Loucy (cell line): Measurements from ENCODE around the gene CAMK2G.

Experiments used
- H2AFZ ChIP-seq: fragments of 200-600 bp; sonication (generic); 2 replicates; pipeline ENCODE4 v1.6.0; 2016; ENCODE audit warnings: antibody characterized with exemption, mild to moderate bottlenecking, low read length, moderate library complexity
- H3F3A ChIP-seq: fragments of 200-600 bp; 2 replicates; pipeline ENCODE4 v1.6.0; 2016; ENCODE audit warnings: antibody characterized with exemption, low read depth, mild to moderate bottlenecking
- H3K27me3 ChIP-seq: fragments of 200-600 bp; sonication (generic); 2 replicates; pipeline ENCODE4 v1.6.1; 2014; ENCODE audit warnings: low read length, mild to moderate bottlenecking; ENCODE audit not compliant: insufficient read depth, poor library complexity, severe bottlenecking
- H3K36me3 ChIP-seq: fragments of 200-600 bp; sonication (generic); 2 replicates; pipeline ENCODE4 v1.6.1; 2016; ENCODE audit warnings: low read length; ENCODE audit not compliant: insufficient read depth
- H3K4me1 ChIP-seq: fragments of 200-600 bp; sonication (generic); 2 replicates; pipeline ENCODE4 v1.5.1; 2014; ENCODE audit warnings: low read length, mild to moderate bottlenecking; ENCODE audit not compliant: insufficient read depth, poor library complexity, severe bottlenecking
- H3K4me2 ChIP-seq: fragments of 200-600 bp; sonication (generic); 2 replicates; pipeline ENCODE4 v1.6.0; 2014; ENCODE audit warnings: antibody characterized with exemption, low read length, low read depth, mild to moderate bottlenecking; ENCODE audit not compliant: poor library complexity, severe bottlenecking
- H3K4me3 ChIP-seq: fragments of 200-600 bp; sonication (generic); 2 replicates; pipeline ENCODE4 v1.5.1; 2014; ENCODE audit warnings: low read length, mild to moderate bottlenecking, mixed read lengths; ENCODE audit not compliant: poor library complexity, severe bottlenecking
- H3K79me2 ChIP-seq: fragments of 200-600 bp; sonication (generic); 2 replicates; pipeline ENCODE4 v1.6.1; 2014; ENCODE audit warnings: low read length; ENCODE audit not compliant: insufficient read depth
- H3K9ac ChIP-seq: fragments of 200-600 bp; sonication (generic); 2 replicates; pipeline ENCODE4 v1.6.0; 2014; ENCODE audit warnings: mild to moderate bottlenecking, low read depth, low read length, moderate library complexity; ENCODE audit not compliant: poor library complexity, severe bottlenecking
- H3K9me2 ChIP-seq: fragments of 200-600 bp; sonication (generic); replicated peaks from 2 replicates; pipeline ENCODE4 v1.6.1; 2016; ENCODE audit warnings: low read depth, low read length, mixed read lengths
- H3K9me3 ChIP-seq: fragments of 200-600 bp; sonication (generic); 2 replicates; pipeline ENCODE4 v1.6.1; 2014; ENCODE audit warnings: mild to moderate bottlenecking, antibody characterized with exemption, low read length, low read depth; ENCODE audit not compliant: insufficient read depth
- H4K20me1 ChIP-seq: fragments of 200-600 bp; sonication (generic); 2 replicates; pipeline ENCODE4 v1.6.0; 2014; ENCODE audit warnings: antibody characterized with exemption, low read length, mild to moderate bottlenecking; ENCODE audit not compliant: insufficient read depth, poor library complexity, severe bottlenecking
- CTCF ChIP-seq: fragments of 200-600 bp; sonication (generic); conservative IDR thresholded peaks from 2 replicates; pipeline ENCODE4 v1.5.1; 2014; ENCODE audit warnings: mild to moderate bottlenecking, antibody characterized with exemption, low read length
- EZH2phosphoT487 ChIP-seq: fragments of 200-600 bp; IDR thresholded peaks from 2 replicates; pipeline ENCODE4 v1.6.1; 2018; ENCODE audit warnings: antibody characterized with exemption, mild to moderate bottlenecking, moderate library complexity, borderline replicate concordance

CAMK2G gene

GRCh38 chr10:73793456-73793855 lies 80.9 kb downstream of the CAMK2G start:
- Histone ChIP-seq H3K9me2 (no peaks in the 10 kb centered on the region), H4K20me1 (no peaks in the 10 kb centered on the region), H3K36me3 (peaks cover 80% of the 10 kb centered on the region; the same call in 1 of the 2 replicates), H3K27me3 (no peaks in the 10 kb centered on the region), H3K9me3 (no peaks in the 10 kb centered on the region), H3F3A (no peaks in the 10 kb centered on the region), H3K4me1 (peaks cover 2% of the 10 kb centered on the region), H3K79me2 (peaks cover 3% of the 10 kb centered on the region; the same call in 1 of the 2 replicates), H3K9ac (no peak overlapping the region), H3K4me3 (no peak overlapping the region), H2AFZ (no peak overlapping the region), H3K4me2 (no peak overlapping the region)
- TF ChIP-seq CTCF (no peak), EZH2phosphoT487 (no peak)

DNA sequence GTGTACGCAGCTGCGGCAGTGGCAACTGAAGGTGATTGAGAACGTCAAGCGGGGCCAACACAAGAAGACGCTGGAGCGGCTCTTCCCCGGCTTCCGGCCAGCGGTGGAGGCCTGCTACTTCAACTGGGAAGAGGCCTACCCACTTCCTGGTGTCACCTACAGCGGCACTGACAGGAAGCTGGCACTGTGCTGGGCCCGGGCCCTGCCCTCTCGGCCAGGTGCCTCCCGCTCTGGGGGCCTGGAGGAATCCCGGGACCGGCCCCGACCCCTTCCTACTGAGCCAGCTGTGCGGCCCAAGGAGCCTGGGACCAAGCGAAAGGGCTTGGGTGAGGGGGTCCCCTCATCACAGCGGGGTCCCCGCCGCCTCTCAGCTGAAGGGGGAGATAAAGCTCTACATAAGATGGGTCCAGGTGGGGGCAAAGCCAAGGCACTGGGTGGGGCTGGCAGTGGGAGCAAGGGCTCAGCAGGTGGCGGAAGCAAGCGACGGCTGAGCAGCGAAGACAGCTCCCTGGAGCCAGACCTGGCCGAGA lies 82.4 kb downstream of the CAMK2G start:
- no peak for TF ChIP-seq EZH2phosphoT487
- no peak for TF ChIP-seq CTCF
- H3K4me2 ChIP-seq = no peak overlapping the region
- no peak overlapping the region for H3K4me3 ChIP-seq
- no peaks in the 10 kb centered on the region for H3K9me2 ChIP-seq
- H4K20me1 ChIP-seq = peaks cover 3% of the 10 kb centered on the region
- no peak overlapping the region for H2AFZ ChIP-seq
- H3K4me1 ChIP-seq = peaks cover 14% of the 10 kb centered on the region
- peaks cover 18% of the 10 kb centered on the region for H3K79me2 ChIP-seq
- no peaks in the 10 kb centered on the region for H3F3A ChIP-seq
- no peaks in the 10 kb centered on the region for H3K27me3 ChIP-seq
- H3K9ac ChIP-seq = no peak overlapping the region
- H3K9me3 ChIP-seq = no peaks in the 10 kb centered on the region
- H3K36me3 ChIP-seq = peaks cover 69% of the 10 kb centered on the region; the same call in 1 of the 2 replicates

- peaks cover 27% of the 10 kb centered on the region for H3K79me2 ChIP-seq
- H4K20me1 ChIP-seq = peaks cover 10% of the 10 kb centered on the region
- H2AFZ ChIP-seq = no peak overlapping the region
- TF ChIP-seq CTCF = no peak
- no peak for TF ChIP-seq EZH2phosphoT487
- no peak overlapping the region for H3K4me2 ChIP-seq
- no peaks in the 10 kb centered on the region for H3K9me2 ChIP-seq
- peaks cover 14% of the 10 kb centered on the region for H3K4me1 ChIP-seq
- no peaks in the 10 kb centered on the region for H3K27me3 ChIP-seq
- H3K9me3 ChIP-seq = no peaks in the 10 kb centered on the region
- peaks cover 63% of the 10 kb centered on the region; the same call in 1 of the 2 replicates for H3K36me3 ChIP-seq
- H3K9ac ChIP-seq = no peak overlapping the region
- no peak overlapping the region for H3K4me3 ChIP-seq
- H3F3A ChIP-seq = no peaks in the 10 kb centered on the region
These were observed 83.3 kb downstream of the CAMK2G start for GRCh38 chr10:73790886-73791625.
